ENCODE measurements around the gene SEMA3A.

DNA sequence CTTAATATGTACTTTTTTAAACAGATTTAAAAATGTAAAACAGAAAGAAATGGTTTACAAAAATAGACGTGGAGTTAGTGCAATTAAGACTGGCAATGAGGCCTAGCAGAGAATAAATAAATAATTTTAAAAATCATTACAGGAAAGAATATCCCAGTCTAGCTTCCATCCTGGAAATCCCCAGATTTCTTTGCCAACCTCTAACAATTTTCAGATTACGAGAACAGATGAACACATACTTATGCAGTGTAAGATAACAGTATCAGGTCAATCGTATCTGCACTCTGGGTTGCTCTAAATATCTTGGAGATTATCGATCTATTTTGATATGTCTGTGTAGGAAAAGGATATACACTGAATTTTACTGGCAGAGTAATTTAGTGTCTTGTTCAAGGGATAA, 210.5 kb downstream of the SEMA3A start:
- TF ChIP-seq, protein P1, sequence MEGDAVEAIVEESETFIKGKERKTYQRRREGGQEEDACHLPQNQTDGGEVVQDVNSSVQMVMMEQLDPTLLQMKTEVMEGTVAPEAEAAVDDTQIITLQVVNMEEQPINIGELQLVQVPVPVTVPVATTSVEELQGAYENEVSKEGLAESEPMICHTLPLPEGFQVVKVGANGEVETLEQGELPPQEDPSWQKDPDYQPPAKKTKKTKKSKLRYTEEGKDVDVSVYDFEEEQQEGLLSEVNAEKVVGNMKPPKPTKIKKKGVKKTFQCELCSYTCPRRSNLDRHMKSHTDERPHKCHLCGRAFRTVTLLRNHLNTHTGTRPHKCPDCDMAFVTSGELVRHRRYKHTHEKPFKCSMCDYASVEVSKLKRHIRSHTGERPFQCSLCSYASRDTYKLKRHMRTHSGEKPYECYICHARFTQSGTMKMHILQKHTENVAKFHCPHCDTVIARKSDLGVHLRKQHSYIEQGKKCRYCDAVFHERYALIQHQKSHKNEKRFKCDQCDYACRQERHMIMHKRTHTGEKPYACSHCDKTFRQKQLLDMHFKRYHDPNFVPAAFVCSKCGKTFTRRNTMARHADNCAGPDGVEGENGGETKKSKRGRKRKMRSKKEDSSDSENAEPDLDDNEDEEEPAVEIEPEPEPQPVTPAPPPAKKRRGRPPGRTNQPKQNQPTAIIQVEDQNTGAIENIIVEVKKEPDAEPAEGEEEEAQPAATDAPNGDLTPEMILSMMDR (conservative IDR thresholded peaks at IDR 0.05; ENCODE audit: low read depth in 2 of 2): no peak
- TF ChIP-seq POLR2AphosphoS5 (IDR thresholded peaks at IDR 0.05; ENCODE audit: low read depth) (no peak), EZH2 (IDR thresholded peaks at IDR 0.05; ENCODE audit: low read depth, unreplicated experiment) (no peak), NANOG (IDR thresholded peaks at IDR 0.05; ENCODE audit: borderline replicate concordance) (no peak), EZH2phosphoT487 (IDR thresholded peaks at IDR 0.05; ENCODE audit: unreplicated experiment) (no peak), CREB1 (CRISPR knock-in tag; IDR thresholded peaks at IDR 0.05; ENCODE audit: low read depth) (no peak), JUNB (IDR thresholded peaks at IDR 0.05; ENCODE audit: unreplicated experiment) (no peak), STAT1 (IDR thresholded peaks at IDR 0.05; ENCODE audit: unreplicated experiment) (no peak), ZNF114 (CRISPR knock-in tag; IDR thresholded peaks at IDR 0.05) (no peak), ZNF331 (CRISPR knock-in tag; IDR thresholded peaks at IDR 0.05; ENCODE audit: low read depth) (no peak)
- TF ChIP-seq, protein P2, sequence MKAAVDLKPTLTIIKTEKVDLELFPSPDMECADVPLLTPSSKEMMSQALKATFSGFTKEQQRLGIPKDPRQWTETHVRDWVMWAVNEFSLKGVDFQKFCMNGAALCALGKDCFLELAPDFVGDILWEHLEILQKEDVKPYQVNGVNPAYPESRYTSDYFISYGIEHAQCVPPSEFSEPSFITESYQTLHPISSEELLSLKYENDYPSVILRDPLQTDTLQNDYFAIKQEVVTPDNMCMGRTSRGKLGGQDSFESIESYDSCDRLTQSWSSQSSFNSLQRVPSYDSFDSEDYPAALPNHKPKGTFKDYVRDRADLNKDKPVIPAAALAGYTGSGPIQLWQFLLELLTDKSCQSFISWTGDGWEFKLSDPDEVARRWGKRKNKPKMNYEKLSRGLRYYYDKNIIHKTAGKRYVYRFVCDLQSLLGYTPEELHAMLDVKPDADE (IDR thresholded peaks at IDR 0.05): no peak
- TF ChIP-seq, protein P3, sequence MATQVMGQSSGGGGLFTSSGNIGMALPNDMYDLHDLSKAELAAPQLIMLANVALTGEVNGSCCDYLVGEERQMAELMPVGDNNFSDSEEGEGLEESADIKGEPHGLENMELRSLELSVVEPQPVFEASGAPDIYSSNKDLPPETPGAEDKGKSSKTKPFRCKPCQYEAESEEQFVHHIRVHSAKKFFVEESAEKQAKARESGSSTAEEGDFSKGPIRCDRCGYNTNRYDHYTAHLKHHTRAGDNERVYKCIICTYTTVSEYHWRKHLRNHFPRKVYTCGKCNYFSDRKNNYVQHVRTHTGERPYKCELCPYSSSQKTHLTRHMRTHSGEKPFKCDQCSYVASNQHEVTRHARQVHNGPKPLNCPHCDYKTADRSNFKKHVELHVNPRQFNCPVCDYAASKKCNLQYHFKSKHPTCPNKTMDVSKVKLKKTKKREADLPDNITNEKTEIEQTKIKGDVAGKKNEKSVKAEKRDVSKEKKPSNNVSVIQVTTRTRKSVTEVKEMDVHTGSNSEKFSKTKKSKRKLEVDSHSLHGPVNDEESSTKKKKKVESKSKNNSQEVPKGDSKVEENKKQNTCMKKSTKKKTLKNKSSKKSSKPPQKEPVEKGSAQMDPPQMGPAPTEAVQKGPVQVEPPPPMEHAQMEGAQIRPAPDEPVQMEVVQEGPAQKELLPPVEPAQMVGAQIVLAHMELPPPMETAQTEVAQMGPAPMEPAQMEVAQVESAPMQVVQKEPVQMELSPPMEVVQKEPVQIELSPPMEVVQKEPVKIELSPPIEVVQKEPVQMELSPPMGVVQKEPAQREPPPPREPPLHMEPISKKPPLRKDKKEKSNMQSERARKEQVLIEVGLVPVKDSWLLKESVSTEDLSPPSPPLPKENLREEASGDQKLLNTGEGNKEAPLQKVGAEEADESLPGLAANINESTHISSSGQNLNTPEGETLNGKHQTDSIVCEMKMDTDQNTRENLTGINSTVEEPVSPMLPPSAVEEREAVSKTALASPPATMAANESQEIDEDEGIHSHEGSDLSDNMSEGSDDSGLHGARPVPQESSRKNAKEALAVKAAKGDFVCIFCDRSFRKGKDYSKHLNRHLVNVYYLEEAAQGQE (IDR thresholded peaks at IDR 0.05; ENCODE audit: unreplicated experiment): no peak
- TF ChIP-seq, protein P4, sequence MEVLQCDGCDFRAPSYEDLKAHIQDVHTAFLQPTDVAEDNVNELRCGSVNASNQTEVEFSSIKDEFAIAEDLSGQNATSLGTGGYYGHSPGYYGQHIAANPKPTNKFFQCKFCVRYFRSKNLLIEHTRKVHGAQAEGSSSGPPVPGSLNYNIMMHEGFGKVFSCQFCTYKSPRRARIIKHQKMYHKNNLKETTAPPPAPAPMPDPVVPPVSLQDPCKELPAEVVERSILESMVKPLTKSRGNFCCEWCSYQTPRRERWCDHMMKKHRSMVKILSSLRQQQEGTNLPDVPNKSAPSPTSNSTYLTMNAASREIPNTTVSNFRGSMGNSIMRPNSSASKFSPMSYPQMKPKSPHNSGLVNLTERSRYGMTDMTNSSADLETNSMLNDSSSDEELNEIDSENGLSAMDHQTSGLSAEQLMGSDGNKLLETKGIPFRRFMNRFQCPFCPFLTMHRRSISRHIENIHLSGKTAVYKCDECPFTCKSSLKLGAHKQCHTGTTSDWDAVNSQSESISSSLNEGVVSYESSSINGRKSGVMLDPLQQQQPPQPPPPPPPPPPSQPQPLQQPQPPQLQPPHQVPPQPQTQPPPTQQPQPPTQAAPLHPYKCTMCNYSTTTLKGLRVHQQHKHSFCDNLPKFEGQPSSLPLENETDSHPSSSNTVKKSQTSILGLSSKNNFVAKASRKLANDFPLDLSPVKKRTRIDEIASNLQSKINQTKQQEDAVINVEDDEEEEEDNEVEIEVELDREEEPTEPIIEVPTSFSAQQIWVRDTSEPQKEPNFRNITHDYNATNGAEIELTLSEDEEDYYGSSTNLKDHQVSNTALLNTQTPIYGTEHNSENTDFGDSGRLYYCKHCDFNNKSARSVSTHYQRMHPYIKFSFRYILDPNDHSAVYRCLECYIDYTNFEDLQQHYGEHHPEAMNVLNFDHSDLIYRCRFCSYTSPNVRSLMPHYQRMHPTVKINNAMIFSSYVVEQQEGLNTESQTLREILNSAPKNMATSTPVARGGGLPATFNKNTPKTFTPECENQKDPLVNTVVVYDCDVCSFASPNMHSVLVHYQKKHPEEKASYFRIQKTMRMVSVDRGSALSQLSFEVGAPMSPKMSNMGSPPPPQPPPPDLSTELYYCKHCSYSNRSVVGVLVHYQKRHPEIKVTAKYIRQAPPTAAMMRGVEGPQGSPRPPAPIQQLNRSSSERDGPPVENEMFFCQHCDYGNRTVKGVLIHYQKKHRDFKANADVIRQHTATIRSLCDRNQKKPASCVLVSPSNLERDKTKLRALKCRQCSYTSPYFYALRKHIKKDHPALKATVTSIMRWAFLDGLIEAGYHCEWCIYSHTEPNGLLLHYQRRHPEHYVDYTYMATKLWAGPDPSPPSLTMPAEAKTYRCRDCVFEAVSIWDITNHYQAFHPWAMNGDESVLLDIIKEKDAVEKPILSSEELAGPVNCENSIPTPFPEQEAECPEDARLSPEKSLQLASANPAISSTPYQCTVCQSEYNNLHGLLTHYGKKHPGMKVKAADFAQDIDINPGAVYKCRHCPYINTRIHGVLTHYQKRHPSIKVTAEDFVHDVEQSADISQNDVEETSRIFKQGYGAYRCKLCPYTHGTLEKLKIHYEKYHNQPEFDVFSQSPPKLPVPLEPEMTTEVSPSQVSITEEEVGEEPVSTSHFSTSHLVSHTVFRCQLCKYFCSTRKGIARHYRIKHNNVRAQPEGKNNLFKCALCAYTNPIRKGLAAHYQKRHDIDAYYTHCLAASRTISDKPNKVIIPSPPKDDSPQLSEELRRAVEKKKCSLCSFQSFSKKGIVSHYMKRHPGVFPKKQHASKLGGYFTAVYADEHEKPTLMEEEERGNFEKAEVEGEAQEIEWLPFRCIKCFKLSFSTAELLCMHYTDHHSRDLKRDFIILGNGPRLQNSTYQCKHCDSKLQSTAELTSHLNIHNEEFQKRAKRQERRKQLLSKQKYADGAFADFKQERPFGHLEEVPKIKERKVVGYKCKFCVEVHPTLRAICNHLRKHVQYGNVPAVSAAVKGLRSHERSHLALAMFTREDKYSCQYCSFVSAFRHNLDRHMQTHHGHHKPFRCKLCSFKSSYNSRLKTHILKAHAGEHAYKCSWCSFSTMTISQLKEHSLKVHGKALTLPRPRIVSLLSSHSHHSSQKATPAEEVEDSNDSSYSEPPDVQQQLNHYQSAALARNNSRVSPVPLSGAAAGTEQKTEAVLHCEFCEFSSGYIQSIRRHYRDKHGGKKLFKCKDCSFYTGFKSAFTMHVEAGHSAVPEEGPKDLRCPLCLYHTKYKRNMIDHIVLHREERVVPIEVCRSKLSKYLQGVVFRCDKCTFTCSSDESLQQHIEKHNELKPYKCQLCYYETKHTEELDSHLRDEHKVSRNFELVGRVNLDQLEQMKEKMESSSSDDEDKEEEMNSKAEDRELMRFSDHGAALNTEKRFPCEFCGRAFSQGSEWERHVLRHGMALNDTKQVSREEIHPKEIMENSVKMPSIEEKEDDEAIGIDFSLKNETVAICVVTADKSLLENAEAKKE (CRISPR knock-in tag; IDR thresholded peaks at IDR 0.05): no peak
